HL-60 (cell line): Measurements from ENCODE around the gene ZCCHC9.
"Not testable (repeated sequence)": the region's sequence is repeated elsewhere in the genome, so short reads cannot be mapped to it uniquely, and the experiment has no call there.

Source experiments
- DNase-seq, 2 experiments: peaks; one replicate each; pipeline ENCODE4 v3.0.0-alpha.2; 2010 to 2020; ENCODE audit warnings: low read depth in 1 of 2, low spot score in 1 of 2
- H3K27ac ChIP-seq: fragments of 250-450 bp; sonication (Bioruptor Pico); replicated peaks from 2 replicates; pipeline ENCODE4 v1.5.1; 2020; ENCODE audit warnings: mild to moderate bottlenecking, moderate library complexity
- H3K27me3 ChIP-seq: fragments of 250-450 bp; sonication (Bioruptor Pico); 2 replicates; pipeline ENCODE4 v1.5.1; 2021; ENCODE audit warnings: mild to moderate bottlenecking, moderate library complexity; ENCODE audit not compliant: insufficient read depth, poor library complexity, severe bottlenecking
- H3K4me3 ChIP-seq: replicated peaks from 2 replicates; pipeline ENCODE4 v1.5.1; 2011; ENCODE audit warnings: mild to moderate bottlenecking, control low read depth, low read length; ENCODE audit not compliant: insufficient read depth
- CTCF ChIP-seq: IDR thresholded peaks from one replicate; pipeline ENCODE4 v1.5.1; 2011; ENCODE audit warnings: low read length, control low read depth, inconsistent platforms; ENCODE audit not compliant: insufficient read depth
- GABPA ChIP-seq: IDR thresholded peaks from 2 replicates; pipeline ENCODE4 v1.6.1; 2012; ENCODE audit warnings: low read depth
- POLR2AphosphoS5 ChIP-seq: IDR thresholded peaks from 2 replicates; pipeline ENCODE4 v1.6.1; 2012; ENCODE audit warnings: low read depth
- REST ChIP-seq: IDR thresholded peaks from 2 replicates; pipeline ENCODE4 v1.6.1; 2012; ENCODE audit warnings: low read depth; ENCODE audit not compliant: insufficient replicate concordance
- SPI1 ChIP-seq: IDR thresholded peaks from 2 replicates; pipeline ENCODE4 v1.6.1; 2012; ENCODE audit warnings: low read depth, mild to moderate bottlenecking, borderline replicate concordance

The ZCCHC9 gene

GRCh38 chr5:81265101-81265500, 36.3 kb upstream of the ZCCHC9 start:
- Histone ChIP-seq H3K27ac (no peak overlapping the region), H3K27me3 (no peaks in the 10 kb centered on the region), H3K4me3 (no peak overlapping the region)
- no peak for TF ChIP-seq GABPA
- DNase-seq, result no peak

- Histone ChIP-seq H3K27me3 (no peaks in the 10 kb centered on the region), H3K4me3 (no peak overlapping the region), H3K27ac (no peak overlapping the region)
- TF ChIP-seq CTCF, result no peak
- no peak for TF ChIP-seq POLR2AphosphoS5
- no peak for TF ChIP-seq REST
- TF ChIP-seq GABPA, result no peak
- no peak for TF ChIP-seq SPI1
- DNase-seq, result no peak
Observed at GRCh38 chr5:81268521-81269196, 32.7 kb upstream of the ZCCHC9 start.

- H3K27me3 ChIP-seq, result no peaks in the 10 kb centered on the region
- DNase-seq, result peak in 1 of 2 experiments; percentile 4
- no peak for TF ChIP-seq CTCF
- TF ChIP-seq SPI1, result no peak
- no peak for TF ChIP-seq GABPA
- TF ChIP-seq POLR2AphosphoS5, result no peak
- no peak for TF ChIP-seq REST
- H3K4me3 ChIP-seq, result peak overlapping the region; percentile 15; the same call in 1 of the 2 replicates
- H3K27ac ChIP-seq, result no peak overlapping the region
Observed at GRCh38 chr5:81269751-81270393, 31.5 kb upstream of the ZCCHC9 start.

GRCh38 chr5:81270394-81271027, 30.9 kb upstream of the ZCCHC9 start:
- DNase-seq, H3K27ac ChIP-seq, H3K27me3 ChIP-seq: not testable (repeated sequence)
- H3K4me3 ChIP-seq, result peak overlapping the region; percentile 15; the same call in 1 of the 2 replicates
